B cell (primary cell): ENCODE data around the gene FBXO8. TPM values are rescaled to one million over a fixed set of nuclear protein-coding genes. Genes with fewer than 3 reads are reported as not detected.

Source experiments
- ATAC-seq: fragments of 200-7000 bp; cut with Tn5 transposase; one replicate; pipeline ENCODE4 v1.10.0; 2021; ENCODE audit warnings: low read depth, mild to moderate bottlenecking, moderate number of reproducible peaks, moderate library complexity
- CTCF ChIA-PET: fragments of 350-600 bp; sonication (Branson Sonifier 250); formaldehyde crosslinking; loops from one replicate; lab custom pipeline; 2021; ENCODE audit warnings: antibody characterized with exemption, inconsistent platforms; lab: Charles Lee
- POLR2A ChIA-PET: fragments of 350-600 bp; sonication (Branson Sonifier 250); formaldehyde crosslinking; loops from one replicate; lab custom pipeline; 2021; ENCODE audit warnings: antibody characterized with exemption; lab: Charles Lee
- DNase-seq: peaks from one replicate; pipeline ENCODE4 v3.0.0; 2013
- H2AFZ ChIP-seq: 2 replicates; pipeline ENCODE4 v1.6.1; 2012; ENCODE audit warnings: mild to moderate bottlenecking, low read depth, low read length; ENCODE audit not compliant: insufficient read depth, poor library complexity, severe bottlenecking
- H3K27ac ChIP-seq, 2 donors: 1 replicate in 1 of 2; 2 replicates in 1 of 2; pipeline ENCODE4 v1.5.1; 2012 to 2013; ENCODE audit warnings: low read length in 2 of 2, mild to moderate bottlenecking in 2 of 2, moderate library complexity in 1 of 2
- H3K27me3 ChIP-seq, 4 experiments: fragments of 200-600 bp in 1 of 4; sonication (generic) in 1 of 4; replicated peaks in 1 of 4; 1 replicate in 2 of 4; 2 replicates in 2 of 4; pipeline versions ENCODE4 v1.6.1 to v1.7.0; 2013 to 2016; ENCODE audit warnings: low read length in 3 of 4, mild to moderate bottlenecking in 2 of 4, mixed read lengths in 1 of 4, moderate library complexity in 1 of 4; ENCODE audit not compliant: insufficient read depth in 4 of 4, control insufficient read depth in 3 of 4; ENCODE audit errors: control extremely low read depth in 1 of 4
- H3K36me3 ChIP-seq, 2 experiments: replicated peaks in 1 of 2; 1 replicate in 1 of 2; 2 replicates in 1 of 2; pipeline versions ENCODE4 v1.6.1 to v1.7.1; 2013; ENCODE audit warnings: low read length in 1 of 2; ENCODE audit not compliant: insufficient read depth in 2 of 2, control insufficient read depth in 1 of 2; ENCODE audit errors: control extremely low read depth in 1 of 2, extremely low read depth in 1 of 2
- H3K4me1 ChIP-seq, 2 donors: fragments of 200-600 bp in 1 of 2; sonication (generic) in 1 of 2; 1 replicate in 1 of 2; 2 replicates in 1 of 2; pipeline versions ENCODE4 v1.5.1 to v1.6.1; 2013 to 2017; ENCODE audit warnings: low read length in 2 of 2; ENCODE audit not compliant: control insufficient read depth in 2 of 2, insufficient read depth in 2 of 2
- H3K4me2 ChIP-seq: replicated peaks from 2 replicates; pipeline ENCODE3; 2012; ENCODE audit warnings: mild to moderate bottlenecking, low read depth, low read length; ENCODE audit not compliant: poor library complexity, severe bottlenecking
- H3K4me3 ChIP-seq, 5 experiments: fragments of 200-600 bp in 1 of 5; sonication (generic) in 1 of 5; 1 replicate in 3 of 5; 2 replicates in 2 of 5; pipeline versions ENCODE4 v1.5.1 to v1.7.0; 2011 to 2016; ENCODE audit warnings: low read length in 4 of 5, mild to moderate bottlenecking in 4 of 5, low read depth in 2 of 5, control low read depth in 1 of 5, moderate library complexity in 1 of 5; ENCODE audit not compliant: insufficient read depth in 1 of 5; ENCODE audit errors: control extremely low read depth in 1 of 5, extremely low read depth in 1 of 5
- H3K79me2 ChIP-seq: fragments of 200-600 bp; sonication (generic); one replicate; pipeline ENCODE4 v1.6.0; 2016; ENCODE audit warnings: low read length; ENCODE audit not compliant: control insufficient read depth, insufficient read depth
- H3K9ac ChIP-seq: fragments of 200-600 bp; sonication (generic); 2 replicates; pipeline ENCODE4 v1.6.1; 2017; ENCODE audit warnings: mild to moderate bottlenecking, low read length, moderate library complexity
- H3K9me3 ChIP-seq, 3 donors: one replicate each; pipeline versions ENCODE4 v1.6.1 to v1.7.1; 2013; ENCODE audit warnings: low read length in 2 of 3; ENCODE audit not compliant: control insufficient read depth in 2 of 3, insufficient read depth in 1 of 3; ENCODE audit errors: control extremely low read depth in 1 of 3
- H4K20me1 ChIP-seq: 2 replicates; pipeline ENCODE4 v1.6.0; 2012; ENCODE audit warnings: mild to moderate bottlenecking, low read length; ENCODE audit not compliant: insufficient read depth, control insufficient read depth, poor library complexity, severe bottlenecking
- H3K27ac Mint-ChIP-seq: one replicate; pipeline ENCODE4 v1.8.0; 2021; ENCODE audit warnings: mixed read lengths
- H3K27me3 Mint-ChIP-seq: one replicate; pipeline ENCODE4 v1.8.0; 2021; ENCODE audit warnings: mixed read lengths
- H3K4me1 Mint-ChIP-seq: one replicate; pipeline ENCODE4 v1.8.0; 2021; ENCODE audit warnings: mixed read lengths
- H3K4me3 Mint-ChIP-seq: one replicate; pipeline ENCODE4 v1.8.0; 2021; ENCODE audit warnings: mixed read lengths
- H3K9me3 Mint-ChIP-seq: one replicate; pipeline ENCODE4 v1.8.0; 2022; ENCODE audit warnings: mixed read lengths; ENCODE audit not compliant: insufficient read depth
- CTCF ChIP-seq: fragments of 200-600 bp; IDR thresholded peaks from one replicate; pipeline ENCODE4 v1.8.0; 2022; ENCODE audit warnings: antibody characterized with exemption, mild to moderate bottlenecking
- EZH2 ChIP-seq: IDR thresholded peaks from 2 replicates; pipeline ENCODE4 v1.6.1; 2012; ENCODE audit warnings: borderline replicate concordance, low read depth, mild to moderate bottlenecking, moderate library complexity, low read length; ENCODE audit not compliant: insufficient read depth, poor library complexity, severe bottlenecking
- WGBS: methylation state at CpG from one replicate; pipeline ENCODE4 v1.1.5; 2013; ENCODE audit warnings: missing lambda C conversion rate; ENCODE audit not compliant: insufficient coverage; 5-methylcytosine and 5-hydroxymethylcytosine counted together
- intact Hi-C: fragments of 100-400 bp; cut with micrococcal nuclease; formaldehyde crosslinking; loops from one replicate; pipeline ENCODE4 v1.10.0; 2022
- polyA plus RNA-seq: library from polyadenylated mRNA; depleted of rRNA; stranded (reverse); fragments of >200 nt; gene quantifications from 2 replicates; pipeline ENCODE4 v1.2.3, GENCODE V29; 2012
- total RNA-seq, 2 donors: library from RNA; stranded (reverse); fragments of 120-200 nt in 1 of 2; gene quantifications; 1 replicate in 1 of 2; 2 replicates in 1 of 2; pipeline versions ENCODE4 v1.2.3 to v1.2.4, GENCODE V29; 2013 to 2022

Gene FBXO8
- total and polyA plus RNA-seq, 2 donors (not counting 1 experiment from before 2014, with no cell fraction given): 11.6 to 22.4 TPM

DNA sequence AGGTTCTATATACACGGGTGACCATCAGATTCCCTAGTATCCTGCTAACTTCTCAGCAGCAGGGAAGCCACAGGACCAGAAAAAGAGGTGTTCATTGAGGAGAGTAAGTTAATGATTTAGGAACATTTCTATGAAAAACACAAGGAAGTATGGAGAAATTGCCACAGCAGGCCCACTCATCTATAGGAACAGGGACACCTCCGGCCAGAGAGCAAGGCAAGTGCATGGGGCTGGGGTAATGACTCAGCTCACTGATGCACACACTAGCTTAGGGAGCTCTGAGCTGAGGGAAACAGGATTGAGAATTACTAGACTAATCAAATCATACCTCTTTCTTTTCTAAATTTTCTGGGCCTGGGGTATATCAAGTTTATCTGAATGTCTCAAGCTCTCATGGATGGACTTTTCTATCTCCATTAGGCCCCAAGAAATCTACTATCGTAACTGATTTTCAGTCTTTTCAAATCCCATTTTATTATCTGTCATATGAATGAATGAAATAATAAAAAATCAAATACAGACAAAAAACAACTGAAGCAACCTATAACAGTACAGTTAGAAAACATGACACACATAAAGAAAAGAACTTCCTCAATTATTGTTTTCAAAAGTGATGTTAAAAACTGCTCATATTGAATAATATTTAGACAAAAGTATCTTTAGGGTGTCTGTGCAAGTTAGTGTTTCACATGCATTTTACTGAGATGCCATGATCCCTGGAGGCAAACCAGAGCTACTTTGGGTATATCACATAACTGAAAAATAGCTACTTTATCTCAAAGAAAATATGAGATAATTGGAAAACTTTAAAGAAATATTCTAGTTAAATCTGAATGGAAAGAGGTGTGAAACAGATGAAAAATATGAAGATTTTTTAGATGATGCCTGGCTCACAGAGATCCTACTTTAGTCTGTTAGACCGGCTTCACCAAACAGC, 89.8 kb downstream of the FBXO8 start:
- H2AFZ ChIP-seq: no peak overlapping the region
- H3K4me3 ChIP-seq: no peak overlapping the region
- no peaks in the 10 kb centered on the region for H3K4me1 Mint-ChIP-seq
- no peaks in the 10 kb centered on the region for H3K36me3 ChIP-seq
- no peak for ATAC-seq
- TF ChIP-seq CTCF (no peak), EZH2 (no peak)
- DNase-seq: no peak
- intact Hi-C loops: no loop called here
- H3K9ac ChIP-seq: no peak overlapping the region
- no peaks in the 10 kb centered on the region for H3K27me3 ChIP-seq
- no CpG with 5 or more reads among the region's 4 CpGs for WGBS
- no peaks in the 10 kb centered on the region for H3K79me2 ChIP-seq
- peaks cover 15% of the 10 kb centered on the region for H3K27me3 Mint-ChIP-seq
- no peaks in the 10 kb centered on the region for H4K20me1 ChIP-seq
- no peak overlapping the region for H3K27ac ChIP-seq
- no peak overlapping the region for H3K27ac Mint-ChIP-seq
- POLR2A ChIA-PET: no interaction called here
- H3K9me3 ChIP-seq: no peaks in the 10 kb centered on the region
- CTCF ChIA-PET: no interaction called here
- H3K4me1 ChIP-seq: no peaks in the 10 kb centered on the region
- H3K4me2 ChIP-seq: no peak overlapping the region
- H3K4me3 Mint-ChIP-seq: no peak overlapping the region
- no peaks in the 10 kb centered on the region for H3K9me3 Mint-ChIP-seq

DNA sequence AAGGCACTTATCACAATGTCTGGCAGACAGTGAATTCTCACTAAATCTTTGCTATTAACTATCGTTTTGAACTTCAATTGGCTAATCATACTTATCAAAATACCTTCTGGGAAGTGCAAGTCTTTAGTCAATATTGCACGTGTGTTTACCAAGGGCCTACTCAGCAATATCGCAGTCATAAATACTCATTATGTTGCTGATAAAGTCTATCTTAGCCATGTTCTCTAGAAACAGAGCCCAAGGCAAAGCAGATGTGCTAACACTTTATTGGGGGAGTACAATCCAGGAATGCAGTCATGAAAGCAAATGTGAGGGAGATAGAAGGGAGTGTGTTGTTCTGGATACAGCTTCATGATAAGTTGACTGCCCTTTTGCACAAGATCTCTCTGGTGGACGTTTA, 90.5 kb downstream of the FBXO8 start:
- no peaks in the 10 kb centered on the region for H3K4me1 ChIP-seq
- DNase-seq: no peak
- no peaks in the 10 kb centered on the region for H3K9me3 ChIP-seq
- WGBS: 88% methylated on average over 1 of the region's 4 CpGs
- no peak overlapping the region for H3K27ac ChIP-seq
- H2AFZ ChIP-seq: no peak overlapping the region
- H3K27me3 ChIP-seq: no peaks in the 10 kb centered on the region
- no peak overlapping the region for H3K4me3 ChIP-seq
- no peak overlapping the region for H3K4me3 Mint-ChIP-seq
- H3K79me2 ChIP-seq: no peaks in the 10 kb centered on the region
- H3K27me3 Mint-ChIP-seq: peaks cover 16% of the 10 kb centered on the region
- H3K9ac ChIP-seq: no peak overlapping the region
- H3K9me3 Mint-ChIP-seq: no peaks in the 10 kb centered on the region
- H3K4me2 ChIP-seq: no peak overlapping the region
- H4K20me1 ChIP-seq: no peaks in the 10 kb centered on the region
- H3K4me1 Mint-ChIP-seq: no peaks in the 10 kb centered on the region
- ATAC-seq: no peak
- no peaks in the 10 kb centered on the region for H3K36me3 ChIP-seq
- POLR2A ChIA-PET: no interaction called here
- no peak overlapping the region for H3K27ac Mint-ChIP-seq
- CTCF ChIA-PET: no interaction called here
- intact Hi-C loops: no loop called here
- TF ChIP-seq EZH2: no peak
- TF ChIP-seq CTCF: no peak
